SU-DHL-6 (cell line): ENCODE measurements around the gene PHF13.

Experiments used
- EZH2phosphoT487 ChIP-seq: fragments of 200-600 bp; sonication (generic), shearing (Covaris generic); conservative IDR thresholded peaks from 2 replicates; pipeline ENCODE4 v1.6.1; 2018; ENCODE audit warnings: mild to moderate bottlenecking, antibody characterized with exemption, low read length, moderate library complexity, mixed read lengths
- TF ChIP-seq, protein P1 (sequence below): fragments of 200-600 bp; sonication (generic); IDR thresholded peaks from one replicate; pipeline ENCODE4 v1.5.1; 2017; ENCODE audit warnings: antibody characterized with exemption, mild to moderate bottlenecking, low read length, moderate library complexity; ENCODE audit not compliant: insufficient read depth, poor library complexity, severe bottlenecking

- TF ChIP-seq, protein P1, sequence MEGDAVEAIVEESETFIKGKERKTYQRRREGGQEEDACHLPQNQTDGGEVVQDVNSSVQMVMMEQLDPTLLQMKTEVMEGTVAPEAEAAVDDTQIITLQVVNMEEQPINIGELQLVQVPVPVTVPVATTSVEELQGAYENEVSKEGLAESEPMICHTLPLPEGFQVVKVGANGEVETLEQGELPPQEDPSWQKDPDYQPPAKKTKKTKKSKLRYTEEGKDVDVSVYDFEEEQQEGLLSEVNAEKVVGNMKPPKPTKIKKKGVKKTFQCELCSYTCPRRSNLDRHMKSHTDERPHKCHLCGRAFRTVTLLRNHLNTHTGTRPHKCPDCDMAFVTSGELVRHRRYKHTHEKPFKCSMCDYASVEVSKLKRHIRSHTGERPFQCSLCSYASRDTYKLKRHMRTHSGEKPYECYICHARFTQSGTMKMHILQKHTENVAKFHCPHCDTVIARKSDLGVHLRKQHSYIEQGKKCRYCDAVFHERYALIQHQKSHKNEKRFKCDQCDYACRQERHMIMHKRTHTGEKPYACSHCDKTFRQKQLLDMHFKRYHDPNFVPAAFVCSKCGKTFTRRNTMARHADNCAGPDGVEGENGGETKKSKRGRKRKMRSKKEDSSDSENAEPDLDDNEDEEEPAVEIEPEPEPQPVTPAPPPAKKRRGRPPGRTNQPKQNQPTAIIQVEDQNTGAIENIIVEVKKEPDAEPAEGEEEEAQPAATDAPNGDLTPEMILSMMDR, result peak; percentile 27
- TF ChIP-seq EZH2phosphoT487, result no peak
Measured at GRCh38 chr1:6646499-6647148, 33.1 kb downstream of the PHF13 start.
